Uterus (tissue), 4 donors: ENCODE measurements around the gene PPP2R2C. TPM values are rescaled to one million over a fixed set of nuclear protein-coding genes. Genes with fewer than 3 reads are reported as not detected.

ENCODE experiments used
- DNase-seq, 2 donors: peaks; one replicate each; pipeline ENCODE4 v3.0.0-alpha.2; 2019 to 2020
- H3K27ac ChIP-seq, 2 donors: fragments of 200-600 bp; sonication (generic); 1 replicate in 1 of 2; 2 replicates in 1 of 2; pipeline ENCODE4 v1.5.1; 2016 to 2018
- H3K27me3 ChIP-seq, 2 donors: fragments of 200-600 bp; sonication (generic); one replicate each; pipeline ENCODE4 v1.5.1; 2018 to 2019; ENCODE audit warnings: control low read depth in 1 of 2
- H3K36me3 ChIP-seq, 2 donors: fragments of 200-600 bp; sonication (generic); one replicate each; pipeline ENCODE4 v1.5.1; 2019; ENCODE audit warnings: control low read depth in 1 of 2
- H3K4me1 ChIP-seq, 2 donors: fragments of 200-600 bp; sonication (generic); one replicate each; pipeline ENCODE4 v1.5.1; 2018 to 2019; ENCODE audit warnings: control low read depth in 1 of 2
- H3K4me3 ChIP-seq, 2 donors: fragments of 200-600 bp; sonication (generic); 1 replicate in 1 of 2; 2 replicates in 1 of 2; pipeline ENCODE4 v1.5.1; 2018 to 2019; ENCODE audit warnings: mild to moderate bottlenecking in 1 of 2
- H3K9me3 ChIP-seq, 2 donors: fragments of 200-600 bp; sonication (generic); one replicate each; pipeline ENCODE4 v1.5.1; 2019; ENCODE audit warnings: control low read depth in 1 of 2
- POLR2A ChIP-seq, 2 donors: fragments of 450-650 bp; IDR thresholded peaks; one replicate each; pipeline ENCODE4 v1.6.1; 2016; ENCODE audit warnings: antibody characterized with exemption in 2 of 2, mild to moderate bottlenecking in 1 of 2, moderate library complexity in 1 of 2
- intact Hi-C: fragments of 100-400 bp; cut with DNase I; formaldehyde crosslinking; loops from one replicate; pipeline ENCODE4 v1.15.1; 2023; ENCODE audit warnings: low total_unique reads
- total RNA-seq, 4 donors: library from RNA; depleted of rRNA in 3 of 4; stranded (reverse); fragments of >200 nt in 3 of 4; gene quantifications; one replicate each; pipeline versions ENCODE4 v1.1.0 to v1.2.4, GENCODE V29; 2014 to 2023
- TF ChIP-seq, protein P1 (sequence below), 4 experiments: fragments of 200-600 bp in 2 of 4; fragments of 450-650 bp in 2 of 4; sonication (generic) in 2 of 4; IDR thresholded peaks; one replicate each; pipeline ENCODE4 v1.5.1; 2016 to 2019; ENCODE audit warnings: antibody characterized with exemption in 4 of 4, mild to moderate bottlenecking in 2 of 4, moderate library complexity in 1 of 4
- donor health status: DM: yes; HTN: yes; CAD: no.

Gene PPP2R2C
- total RNA-seq, 4 donors from 2014 or later: 2.9 to 49.1 (median 27.3) TPM

DNA sequence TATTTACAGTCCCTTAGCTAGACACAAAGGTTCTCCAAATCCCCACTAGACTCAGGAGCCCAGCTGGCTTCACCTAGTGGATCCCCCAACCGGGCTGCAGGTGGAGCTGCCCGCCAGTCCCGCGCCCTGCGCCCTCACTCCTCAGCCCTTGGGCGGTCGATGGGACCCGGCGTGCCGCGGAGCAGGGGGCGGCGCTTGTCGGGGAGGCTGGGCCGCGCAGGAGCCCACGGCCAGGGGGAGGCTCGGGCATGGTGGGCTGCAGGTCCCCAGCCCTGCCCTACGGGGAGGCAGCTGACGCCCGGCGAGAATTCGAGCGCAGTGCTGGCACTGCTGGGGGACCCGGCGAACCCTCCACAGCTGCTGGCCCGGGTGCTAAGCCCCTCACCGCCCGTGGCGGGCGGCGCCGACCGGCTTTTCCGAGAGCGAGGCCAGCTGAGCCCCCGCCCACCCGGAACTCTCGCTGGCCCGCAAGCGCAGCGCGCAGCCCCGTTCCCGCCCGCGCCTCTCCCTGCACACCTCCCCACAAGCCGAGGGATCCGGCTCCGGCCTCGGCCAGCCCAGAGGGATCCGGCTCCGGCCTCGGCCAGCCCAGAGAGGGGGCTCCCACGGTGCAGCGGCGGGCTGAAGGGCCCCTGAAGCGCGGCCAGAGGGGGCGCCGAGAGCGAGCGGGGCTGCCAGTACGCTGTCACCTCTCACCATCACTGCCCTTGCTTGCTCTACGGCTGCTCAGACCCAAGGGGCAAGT is 163.3 kb downstream of the PPP2R2C start:
- no peaks in the 10 kb centered on the region for H3K4me1 ChIP-seq
- no peaks in the 10 kb centered on the region for H3K9me3 ChIP-seq
- TF ChIP-seq, protein P1, sequence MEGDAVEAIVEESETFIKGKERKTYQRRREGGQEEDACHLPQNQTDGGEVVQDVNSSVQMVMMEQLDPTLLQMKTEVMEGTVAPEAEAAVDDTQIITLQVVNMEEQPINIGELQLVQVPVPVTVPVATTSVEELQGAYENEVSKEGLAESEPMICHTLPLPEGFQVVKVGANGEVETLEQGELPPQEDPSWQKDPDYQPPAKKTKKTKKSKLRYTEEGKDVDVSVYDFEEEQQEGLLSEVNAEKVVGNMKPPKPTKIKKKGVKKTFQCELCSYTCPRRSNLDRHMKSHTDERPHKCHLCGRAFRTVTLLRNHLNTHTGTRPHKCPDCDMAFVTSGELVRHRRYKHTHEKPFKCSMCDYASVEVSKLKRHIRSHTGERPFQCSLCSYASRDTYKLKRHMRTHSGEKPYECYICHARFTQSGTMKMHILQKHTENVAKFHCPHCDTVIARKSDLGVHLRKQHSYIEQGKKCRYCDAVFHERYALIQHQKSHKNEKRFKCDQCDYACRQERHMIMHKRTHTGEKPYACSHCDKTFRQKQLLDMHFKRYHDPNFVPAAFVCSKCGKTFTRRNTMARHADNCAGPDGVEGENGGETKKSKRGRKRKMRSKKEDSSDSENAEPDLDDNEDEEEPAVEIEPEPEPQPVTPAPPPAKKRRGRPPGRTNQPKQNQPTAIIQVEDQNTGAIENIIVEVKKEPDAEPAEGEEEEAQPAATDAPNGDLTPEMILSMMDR (IDR thresholded peaks at IDR 0.05): peak in 2 of 4 experiments; percentile 13 to 15
- TF ChIP-seq POLR2A (IDR thresholded peaks at IDR 0.05): no peak
- peak in 1 of 2 donors; percentile 31 for DNase-seq
- peak overlapping the region; percentile 31 to 48 for H3K27ac ChIP-seq
- no peaks in the 10 kb centered on the region for H3K36me3 ChIP-seq
- intact Hi-C loops: no loop called here
- peak overlapping the region; percentile 30 to 56 for H3K4me3 ChIP-seq
- H3K27me3 ChIP-seq: no peaks in the 10 kb centered on the region

DNA sequence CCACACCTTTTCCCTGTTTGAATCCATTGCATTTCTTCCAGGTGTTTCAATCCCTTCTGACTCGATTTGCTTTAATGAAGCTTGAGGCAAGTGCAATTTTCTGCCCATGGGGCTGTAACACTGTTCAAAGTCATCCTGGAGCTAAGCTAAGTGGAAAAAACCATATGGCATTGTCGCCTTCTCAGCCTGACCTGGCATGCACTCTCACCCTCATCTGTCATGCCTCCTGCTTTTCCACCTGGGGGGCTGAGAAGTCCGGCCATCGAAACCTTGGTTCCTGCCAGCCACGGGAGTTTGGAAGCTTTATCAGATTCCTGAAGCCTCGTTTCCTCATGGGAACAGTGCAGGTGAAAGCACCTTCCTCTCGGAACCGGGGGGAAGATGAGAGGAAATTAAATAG is 164.5 kb downstream of the PPP2R2C start:
- Histone ChIP-seq H3K27ac (no peak overlapping the region), H3K4me1 (no peaks in the 10 kb centered on the region), H3K4me3 (no peak overlapping the region), H3K9me3 (no peaks in the 10 kb centered on the region), H3K27me3 (no peaks in the 10 kb centered on the region), H3K36me3 (no peaks in the 10 kb centered on the region)
- no peak for DNase-seq
- intact Hi-C loops: no loop called here
- TF ChIP-seq, protein P1 (IDR thresholded peaks at IDR 0.05): no peak
- no peak for TF ChIP-seq POLR2A (IDR thresholded peaks at IDR 0.05)

DNA sequence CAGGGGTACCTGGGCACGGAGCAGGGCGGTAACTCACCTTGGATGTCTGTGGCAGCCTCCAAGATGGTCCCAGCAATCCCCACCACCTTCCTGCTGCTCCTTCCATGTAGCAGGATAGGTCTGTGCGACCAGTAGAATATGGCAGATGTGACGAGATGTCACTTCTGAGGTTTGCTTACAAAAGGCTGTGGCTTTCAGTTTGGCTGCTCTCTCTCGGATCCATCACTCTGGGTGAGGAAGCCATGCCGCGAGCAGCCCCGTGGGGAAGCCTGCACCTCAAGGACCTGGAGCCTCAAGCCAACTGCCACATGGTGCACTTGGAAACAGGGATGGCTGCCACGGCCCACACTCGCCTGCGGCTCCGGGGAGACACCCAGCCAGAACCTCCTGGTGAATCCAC is 165.2 kb downstream of the PPP2R2C start:
- no peaks in the 10 kb centered on the region for H3K4me1 ChIP-seq
- no peak overlapping the region for H3K4me3 ChIP-seq
- no peak overlapping the region for H3K27ac ChIP-seq
- DNase-seq: no peak
- no peaks in the 10 kb centered on the region for H3K27me3 ChIP-seq
- TF ChIP-seq POLR2A (IDR thresholded peaks at IDR 0.05): no peak
- TF ChIP-seq, protein P1 (IDR thresholded peaks at IDR 0.05): no peak
- intact Hi-C loops: no loop called here
- no peaks in the 10 kb centered on the region for H3K9me3 ChIP-seq
- no peaks in the 10 kb centered on the region for H3K36me3 ChIP-seq

DNA sequence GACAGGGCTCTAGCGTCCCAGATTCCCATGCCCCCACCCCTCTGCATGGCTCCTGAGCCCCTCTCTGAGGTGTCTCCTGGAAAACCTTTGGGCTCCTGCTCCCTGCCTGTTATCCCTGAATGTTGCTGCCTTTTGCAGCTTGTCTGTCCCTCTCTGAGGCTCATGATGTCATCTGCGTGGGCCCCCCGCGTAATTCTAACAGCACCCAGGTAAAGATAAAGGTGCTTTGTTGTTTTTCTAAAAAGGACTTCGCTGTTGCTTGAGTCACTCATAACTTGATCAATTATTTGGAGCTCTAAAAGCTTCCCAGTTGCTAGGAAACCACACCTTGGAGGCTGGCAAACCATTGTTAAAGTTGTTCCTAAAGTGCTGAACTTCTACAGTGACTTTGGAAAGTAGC is 166.1 kb downstream of the PPP2R2C start:
- no peaks in the 10 kb centered on the region for H3K4me1 ChIP-seq
- intact Hi-C loops: no loop called here
- no peak overlapping the region for H3K27ac ChIP-seq
- no peak for DNase-seq
- H3K36me3 ChIP-seq: no peaks in the 10 kb centered on the region
- H3K4me3 ChIP-seq: no peak overlapping the region
- no peaks in the 10 kb centered on the region for H3K9me3 ChIP-seq
- TF ChIP-seq, protein P1 (IDR thresholded peaks at IDR 0.05): no peak
- TF ChIP-seq POLR2A (IDR thresholded peaks at IDR 0.05): no peak
- no peaks in the 10 kb centered on the region for H3K27me3 ChIP-seq

DNA sequence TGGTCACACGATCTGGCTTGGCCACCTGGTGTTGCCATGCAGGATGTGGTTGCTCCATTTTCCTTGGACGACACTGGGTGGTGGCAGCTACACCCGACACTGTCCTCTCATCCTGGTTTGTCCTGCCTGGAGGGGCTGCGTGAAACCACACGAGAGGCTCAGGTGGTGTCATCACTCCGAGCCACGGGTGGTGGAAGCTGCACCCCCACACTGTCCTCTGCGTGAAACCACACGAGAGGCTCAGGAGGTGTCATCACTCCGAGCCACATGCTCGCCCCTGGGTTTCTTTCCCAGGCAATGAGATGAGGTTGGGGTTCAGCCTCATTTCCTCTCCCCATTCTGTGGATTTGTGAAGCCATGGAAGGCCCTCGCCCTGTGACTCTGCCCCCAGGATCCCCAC is 168.5 kb downstream of the PPP2R2C start:
- H3K4me3 ChIP-seq: no peak overlapping the region
- intact Hi-C loops: no loop called here
- H3K36me3 ChIP-seq: no peaks in the 10 kb centered on the region
- H3K9me3 ChIP-seq: no peaks in the 10 kb centered on the region
- H3K4me1 ChIP-seq: no peaks in the 10 kb centered on the region
- H3K27ac ChIP-seq: no peak overlapping the region
- TF ChIP-seq, protein P1 (IDR thresholded peaks at IDR 0.05): no peak
- TF ChIP-seq POLR2A (IDR thresholded peaks at IDR 0.05): no peak
- H3K27me3 ChIP-seq: no peaks in the 10 kb centered on the region
- no peak for DNase-seq
